Umbilical cord (tissue), 2 donors: ENCODE results near the gene ZBTB7C. TPM values are rescaled to one million over a fixed set of nuclear protein-coding genes. Genes with fewer than 3 reads are reported as not detected.

Source experiments
- DNase-seq: peaks from one replicate; pipeline ENCODE4 v3.0.0-alpha.2; 2015; ENCODE audit warnings: low spot score
- total RNA-seq: library from RNA; depleted of rRNA; stranded (reverse); fragments of >200 nt; gene quantifications from one replicate; pipeline ENCODE4 v1.2.3, GENCODE V29; 2014; ENCODE audit warnings: low replicate concordance; ENCODE audit not compliant: insufficient read depth

Gene ZBTB7C
- total RNA-seq, 1 donor from 2014 or later: 1.7 TPM

- no peak for DNase-seq
Measured at GRCh38 chr18:48263192-48263853, 145.9 kb downstream of the ZBTB7C start.

- no peak for DNase-seq
Measured at GRCh38 chr18:48260237-48260636, 148.9 kb downstream of the ZBTB7C start.

GRCh38 chr18:48256848-48257247, 152.3 kb downstream of the ZBTB7C start:
- DNase-seq: no peak

- DNase-seq: no peak
Measured at GRCh38 chr18:48254077-48254602, 155.0 kb downstream of the ZBTB7C start.

- no peak for DNase-seq
Measured at GRCh38 chr18:48252525-48252924, 156.7 kb downstream of the ZBTB7C start.

GRCh38 chr18:48250918-48251317, 158.3 kb downstream of the ZBTB7C start:
- DNase-seq: no peak

- DNase-seq: no peak
Measured at GRCh38 chr18:48250362-48250907, 158.7 kb downstream of the ZBTB7C start.

- no peak for DNase-seq
Measured at GRCh38 chr18:48249854-48250253, 159.3 kb downstream of the ZBTB7C start.

- DNase-seq: no peak
Measured at GRCh38 chr18:48244530-48244929, 164.7 kb downstream of the ZBTB7C start.

GRCh38 chr18:48238636-48239035, 170.5 kb downstream of the ZBTB7C start:
- no peak for DNase-seq

GRCh38 chr18:48238206-48238605, 171.0 kb downstream of the ZBTB7C start:
- DNase-seq: no peak

GRCh38 chr18:48236822-48237221, 172.4 kb downstream of the ZBTB7C start:
- DNase-seq: no peak

- DNase-seq: peak; percentile 63
Measured at GRCh38 chr18:48230467-48231113, 178.6 kb downstream of the ZBTB7C start.

- DNase-seq: no peak
Measured at GRCh38 chr18:48229552-48229981, 179.6 kb downstream of the ZBTB7C start.

- no peak for DNase-seq
Measured at GRCh38 chr18:48228841-48229240, 180.3 kb downstream of the ZBTB7C start.

GRCh38 chr18:48228301-48228715, 180.9 kb downstream of the ZBTB7C start:
- peak; percentile 62 for DNase-seq

- DNase-seq: no peak
Measured at GRCh38 chr18:48227206-48227605, 182.0 kb downstream of the ZBTB7C start.

- no peak for DNase-seq
Measured at GRCh38 chr18:48226401-48226800, 182.8 kb downstream of the ZBTB7C start.

- DNase-seq: peak; percentile 42
Measured at GRCh38 chr18:48222118-48222517, 187.1 kb downstream of the ZBTB7C start.

- no peak for DNase-seq
Measured at GRCh38 chr18:48219810-48220499, 189.2 kb downstream of the ZBTB7C start.

- no peak for DNase-seq
Measured at GRCh38 chr18:48219037-48219809, 190.0 kb downstream of the ZBTB7C start.
